GM21390 (cell line): ENCODE results near the gene RNU5B-1.

Experiments used
- ATAC-seq: cut with Tn5 transposase; IDR thresholded peaks from one replicate; pipeline ENCODE4 v1.9.1; 2021; ENCODE audit not compliant: unreplicated experiment

The RNU5B-1 gene

GRCh38 chr15:65327651-65328393, 23.3 kb downstream of the RNU5B-1 start:
- ATAC-seq, result no peak

- no peak for ATAC-seq
Observed at GRCh38 chr15:65328506-65329287, 24.2 kb downstream of the RNU5B-1 start.

DNA sequence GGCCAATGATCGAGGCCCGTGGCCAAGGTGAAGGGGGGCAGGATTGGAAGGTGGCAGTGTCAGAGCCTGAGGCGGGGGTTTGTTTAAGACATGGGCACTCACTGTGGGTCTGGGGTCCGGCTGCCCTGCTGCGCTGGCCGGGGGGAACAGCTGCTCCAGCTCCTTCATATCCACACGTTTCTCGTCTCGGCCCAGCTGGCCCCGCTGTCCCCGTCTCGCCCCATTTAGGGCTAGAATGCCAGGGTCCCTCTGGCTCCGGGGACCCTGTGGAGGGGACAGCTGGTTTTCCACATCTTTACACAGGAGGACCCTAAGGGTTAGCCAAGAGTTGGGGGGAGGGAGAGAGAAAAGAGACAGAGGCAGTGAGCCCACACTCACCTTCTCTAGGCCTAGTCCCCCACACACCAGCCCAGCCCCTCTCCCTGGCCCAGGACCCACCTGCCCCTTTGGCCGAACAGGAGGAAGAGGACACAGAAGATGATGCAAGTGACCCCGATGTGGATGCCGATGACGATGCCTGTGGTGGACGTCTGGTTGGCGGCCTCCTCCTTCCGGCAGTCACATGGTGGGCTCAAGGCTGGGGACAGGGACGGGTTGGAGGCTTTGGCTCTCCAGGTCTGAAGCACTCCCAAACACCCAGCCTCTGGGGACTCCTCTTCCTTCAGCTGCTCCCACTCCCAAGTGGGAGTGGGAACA, 25.0 kb downstream of the RNU5B-1 start:
- no peak for ATAC-seq

- ATAC-seq, result no peak
Observed at GRCh38 chr15:65329984-65330735, 25.7 kb downstream of the RNU5B-1 start.

DNA sequence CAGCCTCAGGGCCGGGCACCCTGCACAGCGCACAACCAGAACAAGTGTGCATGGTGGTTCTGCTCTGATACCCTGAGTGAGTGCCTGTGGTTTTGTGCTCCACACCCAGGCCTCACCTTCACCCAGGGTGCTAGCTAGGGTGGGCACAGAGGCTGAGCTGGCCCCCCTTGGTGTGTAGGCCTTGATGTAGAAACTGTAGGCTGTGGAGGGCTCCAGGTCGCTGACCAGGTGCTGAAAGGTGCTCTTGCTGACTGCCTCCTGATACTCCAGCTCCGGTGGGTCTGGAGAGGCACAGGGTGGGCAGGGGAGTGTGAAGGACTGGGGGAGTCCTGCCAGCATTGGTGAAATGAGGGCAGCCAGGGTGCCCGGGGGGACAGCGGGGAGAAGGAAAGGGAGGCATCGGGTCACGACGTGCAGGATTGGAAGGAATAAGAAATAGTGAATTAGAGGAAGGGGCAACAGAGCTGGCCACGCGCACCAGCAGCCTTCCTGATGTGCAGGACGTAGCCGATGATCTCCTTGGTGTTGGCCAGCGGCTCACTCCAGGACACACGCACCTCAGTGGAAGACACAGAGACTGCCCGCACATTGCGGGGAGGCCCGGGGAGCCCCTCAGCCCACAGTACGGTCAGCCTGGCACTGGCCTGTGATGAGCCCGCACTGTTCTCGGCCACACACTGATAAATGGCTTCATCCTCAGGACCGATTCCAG, 26.6 kb downstream of the RNU5B-1 start:
- no peak for ATAC-seq

GRCh38 chr15:65331811-65332210, 27.3 kb downstream of the RNU5B-1 start:
- ATAC-seq, result no peak

- no peak for ATAC-seq
Observed at GRCh38 chr15:65332391-65333147, 28.1 kb downstream of the RNU5B-1 start.

- ATAC-seq, result no peak
Observed at GRCh38 chr15:65333148-65333820, 28.8 kb downstream of the RNU5B-1 start.

- no peak for ATAC-seq
Observed at GRCh38 chr15:65333856-65334255, 29.4 kb downstream of the RNU5B-1 start.

DNA sequence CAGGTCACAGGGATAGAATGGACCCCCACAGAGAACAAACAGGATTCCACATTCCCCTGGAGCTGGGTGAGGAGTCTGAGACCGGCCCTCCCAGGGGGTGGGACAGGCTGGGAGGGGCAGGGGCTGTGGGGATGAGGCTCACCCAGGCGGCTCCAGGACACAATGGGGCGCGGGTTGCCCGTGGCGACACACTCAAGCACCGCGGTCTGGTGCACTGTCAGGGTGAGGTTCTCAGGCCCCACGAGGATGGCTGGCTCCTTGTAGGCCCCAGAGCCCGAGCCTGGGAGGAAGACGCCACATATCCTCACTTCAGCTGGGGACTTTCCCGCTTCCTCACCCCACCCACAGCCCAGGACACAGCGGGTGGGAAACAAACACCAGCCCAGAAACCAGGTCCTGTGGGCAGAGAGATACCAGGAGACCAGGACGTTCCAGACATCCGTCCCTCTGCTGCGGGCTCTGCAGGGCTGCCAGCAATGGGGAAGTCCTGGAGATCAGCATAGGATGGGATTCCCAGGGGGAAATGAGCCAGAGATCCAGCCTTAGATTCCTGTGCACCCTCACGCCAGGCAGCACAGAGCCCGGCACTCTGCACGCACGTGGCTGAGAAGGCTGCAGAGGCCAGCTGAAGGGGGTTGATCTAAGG, 30.2 kb downstream of the RNU5B-1 start:
- no peak for ATAC-seq

DNA sequence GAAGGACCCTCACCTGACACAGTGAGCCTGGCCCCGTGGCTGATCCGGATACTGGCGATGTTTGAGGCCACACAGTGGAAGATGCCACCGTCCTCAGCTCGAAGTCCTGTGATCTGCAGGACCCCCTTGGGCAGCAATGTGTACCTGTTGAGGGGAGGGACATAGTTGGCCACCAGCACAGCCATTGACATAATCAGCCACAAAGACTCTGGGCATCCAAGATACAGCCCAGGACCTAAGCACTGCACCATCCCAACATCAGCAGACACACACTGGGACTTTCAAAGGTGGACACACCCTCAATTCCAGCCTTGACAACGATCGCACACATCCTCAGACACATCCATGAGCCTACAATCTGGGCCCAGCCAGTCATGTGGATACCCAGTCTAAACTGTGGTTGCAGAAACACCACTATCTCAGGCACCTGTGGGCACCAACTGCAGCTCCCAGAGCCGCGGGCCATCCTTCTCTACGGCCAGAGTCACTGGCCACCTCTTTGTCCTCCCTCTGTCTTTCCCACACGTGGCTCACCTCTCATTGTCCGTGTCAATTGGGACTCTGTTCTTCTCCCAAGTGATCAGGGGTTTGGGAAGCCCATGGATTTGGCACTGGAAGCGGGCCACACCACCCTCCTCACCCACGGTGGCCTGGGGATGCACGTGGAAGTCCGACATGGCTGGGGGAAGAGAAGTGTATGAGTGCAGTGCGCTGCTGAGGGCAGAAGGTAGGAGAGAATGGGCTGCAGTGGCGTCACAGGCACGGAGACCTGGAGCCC, 31.0 kb downstream of the RNU5B-1 start:
- no peak for ATAC-seq

- ATAC-seq, result no peak
Observed at GRCh38 chr15:65336493-65337435, 32.3 kb downstream of the RNU5B-1 start.

DNA sequence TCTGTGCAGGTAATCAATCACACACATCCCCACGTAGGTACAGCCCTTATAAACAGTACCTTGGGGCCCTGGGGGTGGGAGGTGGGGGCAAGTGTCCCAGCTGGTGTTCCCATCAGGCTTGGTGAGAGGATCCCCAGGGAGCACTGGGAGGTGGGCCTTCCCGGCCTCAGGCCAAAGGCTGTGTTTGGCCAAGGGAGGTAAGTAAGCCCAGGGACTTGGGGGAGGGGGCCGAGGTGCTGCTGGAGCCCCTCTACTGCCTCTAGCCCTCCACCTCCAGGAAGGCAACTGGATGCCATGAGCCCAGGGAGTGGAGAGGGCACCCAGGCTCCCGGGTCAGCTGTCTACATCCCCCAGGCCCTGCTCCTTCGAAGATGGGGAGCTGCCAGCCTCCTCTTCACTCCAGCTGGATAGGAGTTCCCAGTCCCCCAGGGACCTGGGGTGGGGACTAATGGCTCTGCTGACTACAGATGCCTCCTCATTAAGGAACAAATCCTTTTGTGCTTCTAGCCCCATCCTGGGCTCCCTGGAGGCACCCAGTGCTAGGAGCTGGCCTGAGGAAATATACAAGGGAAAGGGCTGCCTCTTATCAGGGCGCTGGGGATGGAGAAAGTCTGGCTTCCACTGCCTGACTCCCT, 33.1 kb downstream of the RNU5B-1 start:
- ATAC-seq, result no peak

GRCh38 chr15:65338366-65338765, 33.9 kb downstream of the RNU5B-1 start:
- ATAC-seq, result no peak

GRCh38 chr15:65338823-65339222, 34.3 kb downstream of the RNU5B-1 start:
- ATAC-seq, result no peak

DNA sequence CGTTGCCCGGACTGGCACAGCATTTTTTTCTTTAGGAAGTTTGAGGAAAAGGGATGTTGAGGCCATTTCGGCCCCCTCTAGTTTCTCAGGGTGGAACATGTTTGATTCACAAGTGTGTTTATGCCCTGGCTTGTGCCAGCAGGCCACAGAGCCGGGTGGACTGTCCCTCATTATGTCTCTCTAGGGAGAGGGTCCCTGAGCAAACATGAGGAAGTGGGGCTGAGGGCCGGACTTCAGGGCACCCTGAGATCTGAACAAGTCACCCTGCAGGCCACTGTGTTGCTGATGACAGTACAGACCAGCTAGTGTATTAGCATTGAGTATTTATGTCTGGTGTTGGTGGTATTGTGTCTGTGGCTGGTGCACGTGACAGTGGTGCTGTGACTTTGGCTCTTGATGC, 34.9 kb downstream of the RNU5B-1 start:
- no peak for ATAC-seq
